GM12892 (cell line): ENCODE data around the gene ZNF23.

ENCODE experiments used
- POLR2A ChIP-seq: IDR thresholded peaks from 2 replicates; pipeline ENCODE4 v1.6.1; 2011; ENCODE audit warnings: low read depth, low read length, control low read depth
- POLR2AphosphoS5 ChIP-seq: IDR thresholded peaks from 2 replicates; pipeline ENCODE4 v1.6.1; 2011; ENCODE audit warnings: low read depth, low read length, control low read depth
- TAF1 ChIP-seq: IDR thresholded peaks from 2 replicates; pipeline ENCODE4 v1.6.1; 2011; ENCODE audit warnings: low read depth, mild to moderate bottlenecking, control low read depth, low read length, borderline replicate concordance

GRCh38 chr16:71423865-71424264 is 38.2 kb downstream of the ZNF23 start:
- TF ChIP-seq POLR2A (no peak), POLR2AphosphoS5 (no peak), TAF1 (no peak)
